H9 (cell line): Measurements from ENCODE around the gene EED. TPM values are rescaled to one million over a fixed set of nuclear protein-coding genes. Genes with fewer than 3 reads are reported as not detected.

Experiments
- DNase-seq: peaks from one replicate; pipeline ENCODE4 v3.0.0-alpha.2; 2017
- H2AFZ ChIP-seq: one replicate; pipeline ENCODE4 v1.6.1; 2013; ENCODE audit warnings: mild to moderate bottlenecking, low read length, control low read depth, moderate library complexity
- H2AK5ac ChIP-seq: 2 replicates; pipeline ENCODE4 v1.6.1; 2013; ENCODE audit warnings: low read length, control low read depth, mixed read lengths; ENCODE audit not compliant: insufficient read length
- H2BK120ac ChIP-seq: one replicate; pipeline ENCODE4 v1.6.1; 2013; ENCODE audit warnings: low read depth, mild to moderate bottlenecking, low read length, control low read depth, inconsistent platforms; ENCODE audit not compliant: poor library complexity, severe bottlenecking
- H2BK12ac ChIP-seq: 2 replicates; pipeline ENCODE4 v1.6.1; 2013; ENCODE audit warnings: low read length, control low read depth, mixed read lengths, low read depth; ENCODE audit not compliant: insufficient read length
- H2BK15ac ChIP-seq: 2 replicates; pipeline ENCODE4 v1.6.1; 2013; ENCODE audit warnings: low read depth, low read length, control low read depth
- H2BK20ac ChIP-seq: one replicate; pipeline ENCODE4 v1.6.1; 2013; ENCODE audit warnings: low read depth, mild to moderate bottlenecking, low read length, control low read depth, inconsistent platforms; ENCODE audit not compliant: poor library complexity, severe bottlenecking
- H2BK5ac ChIP-seq: 2 replicates; pipeline ENCODE4 v1.6.1; 2013; ENCODE audit warnings: low read length, control low read depth, mixed read lengths; ENCODE audit not compliant: insufficient read length
- H3K14ac ChIP-seq: 2 replicates; pipeline ENCODE4 v1.6.1; 2013; ENCODE audit warnings: low read length, control low read depth; ENCODE audit not compliant: insufficient read depth
- H3K18ac ChIP-seq: 2 replicates; pipeline ENCODE4 v1.6.1; 2013; ENCODE audit warnings: low read depth, mild to moderate bottlenecking, mixed read lengths, low read length, control low read depth; ENCODE audit not compliant: insufficient read length
- H3K23ac ChIP-seq: 2 replicates; pipeline ENCODE4 v1.6.1; 2013; ENCODE audit warnings: low read length, control low read depth, mixed read lengths, low read depth; ENCODE audit not compliant: insufficient read length
- H3K23me2 ChIP-seq: 2 replicates; pipeline ENCODE4 v1.6.1; 2013; ENCODE audit warnings: low read depth, mild to moderate bottlenecking, mixed read lengths, low read length, control low read depth; ENCODE audit not compliant: insufficient read length, poor library complexity, severe bottlenecking
- H3K27ac ChIP-seq: 2 replicates; pipeline ENCODE4 v1.5.1; 2013; ENCODE audit warnings: low read length, control low read depth, mixed read lengths, low read depth; ENCODE audit not compliant: insufficient read length
- H3K27me3 ChIP-seq: 2 replicates; pipeline ENCODE4 v1.6.1; 2013; ENCODE audit warnings: low read length, control low read depth, inconsistent platforms; ENCODE audit not compliant: insufficient read depth
- H3K4ac ChIP-seq: 2 replicates; pipeline ENCODE4 v1.6.1; 2013; ENCODE audit warnings: low read depth, mild to moderate bottlenecking, control low read depth, inconsistent platforms, low read length, moderate library complexity
- H3K4me1 ChIP-seq: 2 replicates; pipeline ENCODE4 v1.6.1; 2013; ENCODE audit warnings: low read length, control low read depth, inconsistent platforms; ENCODE audit not compliant: insufficient read depth
- H3K4me2 ChIP-seq: 2 replicates; pipeline ENCODE4 v1.6.1; 2013; ENCODE audit warnings: low read length, control low read depth, mixed read lengths; ENCODE audit not compliant: insufficient read length, insufficient read depth
- H3K56ac ChIP-seq: 2 replicates; pipeline ENCODE4 v1.6.1; 2013; ENCODE audit warnings: low read depth, mild to moderate bottlenecking, mixed read lengths, low read length, control low read depth; ENCODE audit not compliant: insufficient read length
- H3K79me1 ChIP-seq: 2 replicates; pipeline ENCODE4 v1.6.1; 2013; ENCODE audit warnings: low read depth, mild to moderate bottlenecking, moderate library complexity, low read length, control low read depth, inconsistent platforms; ENCODE audit not compliant: insufficient read depth, poor library complexity, severe bottlenecking
- H3K79me2 ChIP-seq: 2 replicates; pipeline ENCODE4 v1.6.1; 2013; ENCODE audit warnings: low read length, control low read depth, inconsistent platforms; ENCODE audit not compliant: insufficient read depth
- H3K9ac ChIP-seq: 2 replicates; pipeline ENCODE4 v1.6.1; 2013; ENCODE audit warnings: low read length, control low read depth, mixed read lengths; ENCODE audit not compliant: insufficient read length; ENCODE audit errors: extremely low read depth
- H3K9me3 ChIP-seq: one replicate; pipeline ENCODE4 v1.6.1; 2013; ENCODE audit warnings: low read depth, low read length, inconsistent platforms; ENCODE audit not compliant: control insufficient read depth
- H3T11ph ChIP-seq: one replicate; pipeline ENCODE4 v1.6.1; 2013; ENCODE audit warnings: mild to moderate bottlenecking, low read length, control low read depth, inconsistent platforms
- H4K20me1 ChIP-seq: one replicate; pipeline ENCODE4 v1.6.1; 2013; ENCODE audit not compliant: control insufficient read depth, insufficient read length, insufficient read depth
- H4K5ac ChIP-seq: 2 replicates; pipeline ENCODE4 v1.6.1; 2013; ENCODE audit warnings: low read depth, mild to moderate bottlenecking, mixed read lengths, low read length, control low read depth; ENCODE audit not compliant: insufficient read length
- H4K8ac ChIP-seq: replicated peaks from 2 replicates; pipeline ENCODE4 v1.6.1; 2013; ENCODE audit warnings: low read length, control low read depth, mixed read lengths, low read depth; ENCODE audit not compliant: insufficient read length
- H4K91ac ChIP-seq: 2 replicates; pipeline ENCODE4 v1.6.1; 2013; ENCODE audit warnings: low read depth, mild to moderate bottlenecking, moderate library complexity, mixed read lengths, low read length, control low read depth; ENCODE audit not compliant: insufficient read length
- H3K27ac Mint-ChIP-seq, 3 experiments: 2 replicates in 2 of 3; 3 replicates in 1 of 3; pipeline ENCODE4 v1.8.0; 2020 to 2021; ENCODE audit warnings: mixed read lengths in 3 of 3, mild to moderate bottlenecking in 1 of 3, moderate library complexity in 1 of 3
- H3K27me3 Mint-ChIP-seq: 2 replicates; pipeline ENCODE4 v1.8.0; 2021; ENCODE audit warnings: low read depth, mild to moderate bottlenecking, moderate library complexity, mixed read lengths
- H3K36me3 Mint-ChIP-seq, 3 experiments: 2 replicates in 2 of 3; 3 replicates in 1 of 3; pipeline ENCODE4 v1.8.0; 2020 to 2021; ENCODE audit warnings: low read depth in 3 of 3, mixed read lengths in 3 of 3; ENCODE audit not compliant: insufficient read depth in 1 of 3
- H3K4me1 Mint-ChIP-seq, 2 experiments: 2 replicates each; pipeline ENCODE4 v1.8.0; 2020; ENCODE audit warnings: mixed read lengths in 2 of 2
- H3K4me3 Mint-ChIP-seq, 2 experiments: 2 replicates in 1 of 2; 3 replicates in 1 of 2; pipeline ENCODE4 v1.8.0; 2020 to 2021; ENCODE audit warnings: mild to moderate bottlenecking in 2 of 2, mixed read lengths in 2 of 2, moderate library complexity in 1 of 2
- H3K9me3 Mint-ChIP-seq, 2 experiments: 2 replicates in 1 of 2; 3 replicates in 1 of 2; pipeline ENCODE4 v1.8.0; 2020; ENCODE audit warnings: mild to moderate bottlenecking in 2 of 2, mixed read lengths in 2 of 2, moderate library complexity in 1 of 2
- WGBS: extraction: QIAGEN DNeasy Blood & Tissue Kit; methylation state at CpG from one replicate; pipeline ENCODE4 v1.1.7; 2013; ENCODE audit warnings: missing lambda C conversion rate, low lambda C conversion rate, mixed read lengths; ENCODE audit not compliant: insufficient read length; ENCODE audit errors: extremely low coverage; 5-methylcytosine and 5-hydroxymethylcytosine counted together
- total RNA-seq: library from RNA; stranded (reverse); gene quantifications from 2 replicates; pipeline ENCODE4 v1.2.1, GENCODE V29; 2021
- TF ChIP-seq, protein P1 (sequence below): fragments of 200-600 bp; sonication (generic); conservative IDR thresholded peaks from 3 replicates; pipeline ENCODE4 v1.8.0; 2021; ENCODE audit warnings: antibody characterized with exemption, mild to moderate bottlenecking

Gene EED
- total RNA-seq, 1 experiment from 2014 or later, result 34.1 TPM

GRCh38 chr11:86205421-86206336 is 38.9 kb upstream of the EED start:
- H4K20me1 ChIP-seq, result no peaks in the 10 kb centered on the region
- no peak overlapping the region for H3K56ac ChIP-seq
- no peak overlapping the region for H4K8ac ChIP-seq
- Mint-ChIP-seq H3K27ac (no peak overlapping the region), H3K27me3 (peaks cover 7% of the 10 kb centered on the region), H3K9me3 (no peaks in the 10 kb centered on the region), H3K36me3 (no peaks in the 10 kb centered on the region), H3K4me1 (no peaks in the 10 kb centered on the region), H3K4me3 (no peak overlapping the region)
- no peak overlapping the region for H3K9ac ChIP-seq
- H3K23me2 ChIP-seq, result no peaks in the 10 kb centered on the region
- H3K79me2 ChIP-seq, result no peaks in the 10 kb centered on the region
- no peaks in the 10 kb centered on the region for H3K4me1 ChIP-seq
- H2AK5ac ChIP-seq, result no peak overlapping the region
- no peaks in the 10 kb centered on the region for H3K27me3 ChIP-seq
- H3K18ac ChIP-seq, result no peak overlapping the region
- WGBS, result no CpG with 5 or more reads among the region's 11 CpGs
- H3K23ac ChIP-seq, result no peak overlapping the region
- no peak overlapping the region for H4K91ac ChIP-seq
- no peak overlapping the region for H4K5ac ChIP-seq
- H3K4ac ChIP-seq, result no peak overlapping the region
- H3K79me1 ChIP-seq, result no peaks in the 10 kb centered on the region
- no peak overlapping the region for H3K27ac ChIP-seq
- no peak overlapping the region for H2BK15ac ChIP-seq
- no peaks in the 10 kb centered on the region for H3K9me3 ChIP-seq
- no peak overlapping the region for H2BK120ac ChIP-seq
- H2BK5ac ChIP-seq, result no peak overlapping the region
- H2BK20ac ChIP-seq, result no peak overlapping the region
- TF ChIP-seq, protein P1, sequence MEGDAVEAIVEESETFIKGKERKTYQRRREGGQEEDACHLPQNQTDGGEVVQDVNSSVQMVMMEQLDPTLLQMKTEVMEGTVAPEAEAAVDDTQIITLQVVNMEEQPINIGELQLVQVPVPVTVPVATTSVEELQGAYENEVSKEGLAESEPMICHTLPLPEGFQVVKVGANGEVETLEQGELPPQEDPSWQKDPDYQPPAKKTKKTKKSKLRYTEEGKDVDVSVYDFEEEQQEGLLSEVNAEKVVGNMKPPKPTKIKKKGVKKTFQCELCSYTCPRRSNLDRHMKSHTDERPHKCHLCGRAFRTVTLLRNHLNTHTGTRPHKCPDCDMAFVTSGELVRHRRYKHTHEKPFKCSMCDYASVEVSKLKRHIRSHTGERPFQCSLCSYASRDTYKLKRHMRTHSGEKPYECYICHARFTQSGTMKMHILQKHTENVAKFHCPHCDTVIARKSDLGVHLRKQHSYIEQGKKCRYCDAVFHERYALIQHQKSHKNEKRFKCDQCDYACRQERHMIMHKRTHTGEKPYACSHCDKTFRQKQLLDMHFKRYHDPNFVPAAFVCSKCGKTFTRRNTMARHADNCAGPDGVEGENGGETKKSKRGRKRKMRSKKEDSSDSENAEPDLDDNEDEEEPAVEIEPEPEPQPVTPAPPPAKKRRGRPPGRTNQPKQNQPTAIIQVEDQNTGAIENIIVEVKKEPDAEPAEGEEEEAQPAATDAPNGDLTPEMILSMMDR, result no peak
- no peak for DNase-seq
- no peak overlapping the region for H3K4me2 ChIP-seq
- no peak overlapping the region for H2AFZ ChIP-seq
- H3T11ph ChIP-seq, result no peak overlapping the region
- H2BK12ac ChIP-seq, result no peak overlapping the region
- no peak overlapping the region for H3K14ac ChIP-seq
